Measurements from ENCODE around the gene VMP1.
A peak's percentile ranks its signal among the peaks of the same experiment; 100 is the strongest.

VMP1 gene

DNA sequence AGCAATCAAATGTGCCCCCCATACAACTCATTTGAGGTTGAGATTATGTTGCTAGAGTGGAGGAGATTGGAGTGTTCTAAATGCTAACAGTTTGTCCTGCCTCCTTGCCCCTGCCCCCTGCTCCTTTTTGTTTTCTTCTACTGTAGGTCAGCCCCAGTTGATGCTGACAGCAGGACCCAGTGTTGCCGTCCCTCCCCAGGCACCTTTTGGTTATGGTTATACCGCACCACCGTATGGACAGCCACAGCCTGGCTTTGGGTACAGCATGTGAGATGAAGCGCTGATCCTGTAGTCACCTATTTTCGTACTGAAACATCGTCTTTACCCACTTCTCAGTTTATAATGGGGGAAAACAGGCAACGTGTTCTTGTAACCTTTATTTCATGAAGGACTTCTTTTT, 13.9 kb upstream of the VMP1 start:
- Mint-ChIP-seq H3K27me3 (no peaks in the 10 kb centered on the region), H3K4me3 (no peak overlapping the region), H3K36me3 (ENCODE audit: insufficient read depth) (peaks cover 68% of the 10 kb centered on the region), H3K27ac (peak overlapping the region in 1 of 2 donors; percentile 4), H3K4me1 (ENCODE audit: low read depth in 2 of 2) (peaks cover 8 to 15% of the 10 kb centered on the region in 2 donors), H3K9me3 (no peaks in the 10 kb centered on the region)
- no peak for ATAC-seq (replicated peaks)
- DNase-seq: no peak

DNA sequence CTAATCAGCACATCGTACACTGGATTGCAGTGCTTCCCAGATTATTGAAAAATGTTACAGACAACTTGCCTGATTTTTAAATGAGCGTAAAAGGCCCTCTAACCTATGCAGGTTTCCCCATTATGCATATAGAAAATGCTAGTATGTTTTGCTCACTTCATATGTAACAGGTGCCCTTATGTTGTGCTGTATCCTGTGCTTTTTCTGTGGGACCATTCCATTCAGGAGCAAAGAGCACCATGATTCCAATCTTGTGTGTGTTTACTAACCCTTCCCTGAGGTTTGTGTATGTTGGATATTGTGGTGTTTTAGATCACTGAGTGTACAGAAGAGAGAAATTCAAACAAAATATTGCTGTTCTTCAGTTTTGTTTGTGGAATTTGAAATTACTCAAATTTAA, 13.1 kb upstream of the VMP1 start:
- H3K4me3 Mint-ChIP-seq: no peak overlapping the region
- no peak for ATAC-seq (replicated peaks)
- H3K9me3 Mint-ChIP-seq: no peaks in the 10 kb centered on the region

DNA sequence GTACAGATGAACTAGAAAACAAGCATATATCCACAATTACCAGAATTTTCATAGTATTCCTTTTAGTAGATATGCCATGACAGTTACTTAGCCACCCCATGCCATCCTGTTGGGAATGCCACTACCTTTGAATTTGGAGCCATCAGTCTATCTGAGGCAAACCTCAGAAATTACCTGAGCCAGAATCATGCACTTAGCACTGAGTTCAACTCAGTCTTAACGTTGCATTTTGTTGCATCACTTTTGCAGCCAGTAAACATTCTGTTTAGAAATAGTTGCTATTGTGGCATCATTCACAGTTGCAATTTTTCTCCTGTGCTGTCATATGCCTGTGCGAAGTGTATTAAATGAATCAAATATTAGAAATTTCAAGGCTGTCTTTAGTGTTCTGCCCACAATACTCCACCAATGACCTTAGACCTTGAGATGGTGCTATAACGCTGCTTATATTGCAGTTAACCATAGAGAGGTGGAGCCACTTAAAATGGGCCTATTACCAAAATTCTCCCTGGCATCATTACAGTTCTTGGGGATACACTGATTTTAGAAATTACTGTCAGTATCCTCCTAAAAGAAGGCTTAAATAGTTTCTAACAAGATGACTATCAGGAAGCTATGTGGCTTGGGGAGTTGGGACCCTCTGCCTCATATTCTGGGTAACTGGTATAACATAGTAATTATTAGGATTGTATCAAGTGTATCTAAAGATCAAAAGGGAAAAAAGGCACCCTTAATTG, 11.3 kb upstream of the VMP1 start:
- peaks cover 27 to 37% of the 10 kb centered on the region in 2 donors for H3K4me1 Mint-ChIP-seq (ENCODE audit: low read depth in 2 of 2)
- no peak for ATAC-seq (replicated peaks)
- H3K4me3 Mint-ChIP-seq: no peak overlapping the region
- peak overlapping the region; percentile 23 to 57 for H3K27ac Mint-ChIP-seq
- no peaks in the 10 kb centered on the region for H3K9me3 Mint-ChIP-seq
- peaks cover 54% of the 10 kb centered on the region for H3K36me3 Mint-ChIP-seq (ENCODE audit: insufficient read depth)
- no peaks in the 10 kb centered on the region for H3K27me3 Mint-ChIP-seq
- no peak for DNase-seq

More for the DNA sequence above, 13.1 kb upstream of the VMP1 start:
- Mint-ChIP-seq H3K27me3 (no peaks in the 10 kb centered on the region), H3K36me3 (ENCODE audit: insufficient read depth) (peaks cover 66% of the 10 kb centered on the region), H3K27ac (peak overlapping the region in 1 of 2 donors; percentile 4), H3K4me1 (ENCODE audit: low read depth in 2 of 2) (peaks cover 15 to 23% of the 10 kb centered on the region in 2 donors)
- no peak for DNase-seq

DNA sequence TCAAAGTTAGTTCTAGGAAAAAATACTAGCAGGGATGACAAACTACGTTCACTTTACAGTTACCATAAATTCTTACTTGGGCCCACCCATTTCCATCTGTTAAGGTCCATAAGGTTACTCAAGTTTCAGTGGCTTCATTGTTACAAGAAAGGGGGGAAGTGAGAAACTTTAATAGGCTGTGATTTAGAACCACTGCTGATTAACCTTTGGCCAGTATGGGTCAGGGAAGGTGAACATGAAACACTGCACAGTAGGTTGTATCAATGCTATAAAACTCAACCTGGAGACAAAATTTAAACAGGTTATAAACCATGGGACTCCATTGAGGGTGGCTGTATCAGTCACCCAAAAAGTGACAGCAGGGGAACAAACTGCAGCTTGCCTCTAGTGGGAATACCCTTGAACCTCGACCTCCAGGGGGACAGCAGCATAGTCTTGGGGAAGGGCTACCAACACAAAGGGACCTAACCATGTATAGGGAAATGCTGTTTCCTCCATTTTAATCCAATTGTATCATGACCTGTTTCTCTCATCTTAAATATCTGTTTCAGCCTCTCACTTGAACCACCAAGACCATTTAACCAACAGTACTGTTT, 10.7 kb upstream of the VMP1 start:
- peaks cover 47% of the 10 kb centered on the region for H3K36me3 Mint-ChIP-seq (ENCODE audit: insufficient read depth)

DNA sequence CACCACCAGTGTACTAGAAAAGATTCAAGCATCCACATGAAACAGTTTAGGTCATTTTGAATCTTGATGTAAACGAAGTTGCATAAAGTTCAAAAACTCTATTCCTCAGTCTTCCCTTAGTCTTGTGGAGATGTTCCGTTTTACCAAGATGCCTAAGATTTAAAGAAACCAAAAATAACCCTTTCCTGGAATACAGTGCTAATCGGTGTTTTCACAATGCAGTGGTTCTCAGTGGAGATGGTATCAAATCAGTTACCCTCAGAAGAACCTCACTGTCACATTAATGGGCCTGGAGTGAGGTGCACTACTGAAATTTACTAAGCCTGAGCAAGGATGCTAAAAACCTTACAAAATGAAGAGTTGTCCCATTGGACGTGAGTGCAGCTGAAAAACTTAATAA, 9.3 kb upstream of the VMP1 start:
- DNase-seq (no peak), ATAC-seq (replicated peaks) (no peak)
- H3K9me3 Mint-ChIP-seq: no peaks in the 10 kb centered on the region
- H3K27me3 Mint-ChIP-seq: no peaks in the 10 kb centered on the region
- H3K36me3 Mint-ChIP-seq (ENCODE audit: insufficient read depth): peaks cover 34% of the 10 kb centered on the region
- H3K4me3 Mint-ChIP-seq: no peak overlapping the region
- peak overlapping the region in 1 of 2 donors; percentile 69 for H3K27ac Mint-ChIP-seq
- H3K4me1 Mint-ChIP-seq (ENCODE audit: low read depth in 2 of 2): peaks cover 32 to 46% of the 10 kb centered on the region in 2 donors

More for the DNA sequence above, 10.7 kb upstream of the VMP1 start:
- Mint-ChIP-seq H3K4me3 (no peak overlapping the region), H3K9me3 (no peaks in the 10 kb centered on the region), H3K27ac (peak overlapping the region; percentile 23 to 57), H3K4me1 (ENCODE audit: low read depth in 2 of 2) (peaks cover 28 to 40% of the 10 kb centered on the region in 2 donors), H3K27me3 (no peaks in the 10 kb centered on the region)
- no peak for ATAC-seq (replicated peaks)
- DNase-seq: no peak

DNA sequence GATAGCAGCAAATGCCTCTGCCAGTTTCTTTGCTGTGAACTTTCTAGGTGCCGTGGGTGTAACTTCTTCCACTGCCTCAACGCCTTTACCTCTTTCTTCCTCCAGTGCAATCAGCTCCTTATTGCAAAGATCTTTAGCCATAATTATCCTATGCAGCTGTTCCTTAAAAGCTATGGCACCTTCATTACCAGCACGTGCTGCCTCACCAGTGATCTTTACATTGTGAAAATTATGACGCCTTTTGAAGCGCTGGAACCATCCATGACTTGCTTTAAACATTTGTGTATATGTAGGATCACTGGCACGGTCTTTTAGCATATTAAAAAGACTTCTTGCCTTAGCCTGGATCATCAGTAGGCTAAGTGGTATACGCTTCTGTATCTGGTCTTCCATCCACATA, 8.2 kb upstream of the VMP1 start:
- Mint-ChIP-seq H3K4me1 (ENCODE audit: low read depth in 2 of 2) (peaks cover 37 to 45% of the 10 kb centered on the region in 2 donors), H3K36me3 (ENCODE audit: insufficient read depth) (peaks cover 32% of the 10 kb centered on the region), H3K27ac (peak overlapping the region in 1 of 2 donors; percentile 69), H3K4me3 (no peak overlapping the region), H3K27me3 (no peaks in the 10 kb centered on the region), H3K9me3 (no peaks in the 10 kb centered on the region)
- DNase-seq (no peak), ATAC-seq (replicated peaks) (no peak)

DNA sequence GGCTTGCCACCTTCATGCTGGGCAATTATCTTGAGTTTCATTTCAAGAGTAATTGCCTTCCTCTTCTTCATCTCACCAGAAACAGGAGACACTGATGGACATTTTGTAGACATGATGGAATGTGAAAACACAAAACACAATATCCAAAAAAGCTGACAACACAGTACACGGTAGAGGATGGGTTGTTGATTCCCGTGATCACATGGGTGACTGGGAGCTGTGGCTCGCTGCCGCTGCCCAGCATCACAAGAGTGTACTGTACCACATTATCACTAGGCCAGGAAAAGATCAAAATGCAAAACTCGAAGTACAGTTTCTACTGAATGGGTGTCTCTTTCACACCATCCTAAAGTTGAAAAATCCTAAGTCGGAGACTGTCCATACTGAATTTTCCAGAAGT, 7.7 kb upstream of the VMP1 start:
- no peak for DNase-seq
- peaks cover 27% of the 10 kb centered on the region for H3K36me3 Mint-ChIP-seq (ENCODE audit: insufficient read depth)
- no peaks in the 10 kb centered on the region for H3K27me3 Mint-ChIP-seq
- H3K4me1 Mint-ChIP-seq (ENCODE audit: low read depth in 2 of 2): peaks cover 41 to 48% of the 10 kb centered on the region in 2 donors
- no peak for ATAC-seq (replicated peaks)
- peak overlapping the region; percentile 54 to 69 for H3K27ac Mint-ChIP-seq
- H3K4me3 Mint-ChIP-seq: no peak overlapping the region
- no peaks in the 10 kb centered on the region for H3K9me3 Mint-ChIP-seq

DNA sequence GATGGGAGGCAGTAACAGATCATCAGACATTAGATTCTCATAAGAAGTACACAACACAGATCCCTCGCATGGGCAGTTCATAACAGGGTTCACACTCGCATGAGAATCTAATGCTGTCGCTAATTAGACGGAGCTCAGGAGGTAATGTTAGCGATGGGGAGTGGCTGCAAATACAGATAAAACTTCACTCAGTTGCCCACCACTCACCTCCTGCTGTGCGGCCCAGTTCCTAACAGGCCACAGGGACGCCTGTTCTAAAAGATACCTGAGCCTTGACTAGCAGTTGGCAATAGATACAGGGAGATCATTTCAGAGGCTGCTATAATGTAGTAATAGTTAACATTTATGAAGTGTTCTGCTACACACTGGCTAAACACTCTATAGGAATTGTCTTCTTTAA, 5.2 kb upstream of the VMP1 start:
- Mint-ChIP-seq H3K36me3 (ENCODE audit: insufficient read depth) (peaks cover 25% of the 10 kb centered on the region), H3K9me3 (no peaks in the 10 kb centered on the region), H3K27ac (peak overlapping the region in 1 of 2 donors; percentile 57), H3K27me3 (no peaks in the 10 kb centered on the region), H3K4me1 (ENCODE audit: low read depth in 2 of 2) (peaks cover 55 to 63% of the 10 kb centered on the region in 2 donors), H3K4me3 (no peak overlapping the region)
- ATAC-seq (replicated peaks) (no peak), DNase-seq (no peak)

DNA sequence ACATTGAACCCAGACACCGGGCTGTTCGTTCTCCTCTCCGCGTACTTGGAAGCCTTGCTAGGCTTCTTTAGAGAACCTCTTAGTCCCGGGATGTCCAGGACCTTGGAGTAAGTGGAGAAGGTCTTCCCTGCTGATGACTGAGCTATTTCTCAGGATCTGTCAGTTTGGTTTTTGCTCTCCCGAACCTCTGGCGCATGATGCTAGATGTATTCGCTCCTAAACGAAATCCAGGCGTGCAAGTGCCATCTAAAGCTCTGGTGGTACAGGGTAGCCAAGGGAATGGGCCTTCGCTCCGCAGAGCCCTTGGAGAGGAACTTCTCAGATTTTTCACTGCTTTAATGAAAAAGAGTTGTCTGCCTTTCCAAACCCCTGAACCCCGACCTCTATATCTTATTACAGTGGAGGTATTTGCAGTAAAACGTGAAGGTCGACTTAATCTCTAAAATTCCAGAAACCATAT, 547 bp downstream of the VMP1 start:
- DNase-seq: no peak
- no peak for ATAC-seq (replicated peaks)
- peak overlapping the region; percentile 94 to 98 for H3K4me3 Mint-ChIP-seq
- H3K36me3 Mint-ChIP-seq (ENCODE audit: insufficient read depth): peaks cover 28% of the 10 kb centered on the region
- H3K4me1 Mint-ChIP-seq (ENCODE audit: low read depth in 2 of 2): peaks cover 44 to 56% of the 10 kb centered on the region in 2 donors
- no peaks in the 10 kb centered on the region for H3K9me3 Mint-ChIP-seq
- H3K27ac Mint-ChIP-seq: peak overlapping the region; percentile 98 to 100
- H3K27me3 Mint-ChIP-seq: no peaks in the 10 kb centered on the region

DNA sequence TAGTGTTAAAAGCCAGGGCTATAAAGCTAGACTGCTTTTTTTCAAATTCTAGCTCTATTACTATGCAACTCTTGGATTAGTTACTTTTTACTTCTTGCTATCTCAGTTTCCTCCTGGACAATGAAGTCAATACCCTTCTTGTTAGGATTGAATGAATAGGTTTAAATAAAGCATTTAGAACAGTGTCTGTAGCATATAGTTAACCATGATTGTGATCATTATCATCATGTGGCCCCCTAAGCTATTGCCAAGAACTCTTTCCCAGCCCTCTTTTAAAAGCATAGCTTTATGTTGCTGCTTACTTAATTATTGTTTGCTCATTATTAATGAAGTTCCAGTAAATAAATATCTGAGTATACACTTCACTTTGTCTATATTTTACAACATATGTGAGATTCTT, 4.5 kb downstream of the VMP1 start:
- H3K27ac Mint-ChIP-seq: no peak overlapping the region
- no peak for DNase-seq
- ATAC-seq (replicated peaks): no peak
- peaks cover 21% of the 10 kb centered on the region for H3K36me3 Mint-ChIP-seq (ENCODE audit: insufficient read depth)
- H3K27me3 Mint-ChIP-seq: no peaks in the 10 kb centered on the region
- H3K4me3 Mint-ChIP-seq: no peak overlapping the region
- peaks cover 31 to 39% of the 10 kb centered on the region in 2 donors for H3K4me1 Mint-ChIP-seq (ENCODE audit: low read depth in 2 of 2)
- H3K9me3 Mint-ChIP-seq: no peaks in the 10 kb centered on the region

DNA sequence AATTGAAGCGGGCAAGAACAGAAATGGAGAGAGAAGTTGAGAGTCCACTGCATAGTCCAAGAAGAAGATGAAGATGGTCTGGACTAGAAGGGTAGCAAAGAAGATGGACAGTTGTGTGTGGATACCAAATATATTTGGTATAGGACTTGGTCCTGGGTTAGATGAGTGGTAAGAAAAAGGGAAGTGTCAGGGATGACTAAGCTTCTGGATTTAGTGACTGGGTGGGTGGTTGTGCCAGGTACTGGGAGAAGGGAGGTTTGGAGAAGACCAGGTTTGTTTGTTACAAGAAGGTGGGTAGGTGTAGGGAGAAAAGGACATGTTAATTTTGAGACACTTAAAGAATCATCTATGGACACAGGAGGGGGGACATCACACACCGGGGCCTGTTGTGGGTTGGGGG, 5.4 kb downstream of the VMP1 start:
- H3K27me3 Mint-ChIP-seq: no peaks in the 10 kb centered on the region
- no peak for DNase-seq
- no peak overlapping the region for H3K27ac Mint-ChIP-seq
- H3K9me3 Mint-ChIP-seq: no peaks in the 10 kb centered on the region
- peaks cover 26 to 31% of the 10 kb centered on the region in 2 donors for H3K4me1 Mint-ChIP-seq (ENCODE audit: low read depth in 2 of 2)
- H3K36me3 Mint-ChIP-seq (ENCODE audit: insufficient read depth): peaks cover 14% of the 10 kb centered on the region
- ATAC-seq (replicated peaks): no peak
- H3K4me3 Mint-ChIP-seq: no peak overlapping the region

DNA sequence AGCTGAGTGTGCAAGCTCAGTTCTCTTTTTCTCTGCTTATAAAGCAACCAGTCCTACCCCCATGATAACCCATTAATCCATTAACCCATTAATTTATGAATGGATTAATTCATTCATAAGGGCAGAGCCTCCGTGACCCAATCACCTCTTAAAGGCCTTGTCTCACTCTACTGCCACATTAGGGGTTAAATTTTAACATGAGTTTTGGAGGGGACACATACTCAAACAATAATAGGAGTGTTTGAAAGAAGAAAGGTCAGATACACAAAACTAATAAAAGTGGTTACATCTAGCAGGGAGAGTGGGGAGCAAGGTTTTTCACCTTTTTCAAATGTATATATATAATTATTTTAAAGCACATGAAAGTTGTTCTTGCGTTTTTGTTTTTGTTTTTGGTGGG, 6.8 kb downstream of the VMP1 start:
- Mint-ChIP-seq H3K27me3 (no peaks in the 10 kb centered on the region), H3K27ac (no peak overlapping the region), H3K9me3 (no peaks in the 10 kb centered on the region), H3K36me3 (ENCODE audit: insufficient read depth) (peaks cover 15% of the 10 kb centered on the region), H3K4me3 (no peak overlapping the region), H3K4me1 (ENCODE audit: low read depth in 2 of 2) (peaks cover 22 to 32% of the 10 kb centered on the region in 2 donors)
- ATAC-seq (replicated peaks): no peak
- no peak for DNase-seq

DNA sequence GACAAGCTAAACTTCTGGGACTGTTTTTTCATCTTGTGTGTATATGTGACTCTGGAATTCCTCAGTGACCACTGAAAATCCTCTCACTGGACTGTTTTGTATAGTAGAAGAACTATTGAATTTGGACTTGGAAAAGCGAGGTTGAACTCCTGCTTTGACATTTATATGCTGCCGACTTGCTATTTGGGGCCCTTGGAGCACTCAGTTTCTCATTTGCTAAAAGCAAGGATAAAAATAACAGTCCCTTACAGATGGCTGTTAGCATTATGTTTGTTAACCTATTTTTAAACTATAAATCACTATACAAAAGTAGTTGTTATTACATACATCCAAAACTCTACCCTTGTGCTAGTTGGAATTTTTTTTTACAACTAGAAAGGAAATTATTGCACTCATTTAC, 9.0 kb downstream of the VMP1 start:
- H3K9me3 Mint-ChIP-seq: no peaks in the 10 kb centered on the region
- H3K27ac Mint-ChIP-seq: no peak overlapping the region
- peaks cover 19% of the 10 kb centered on the region for H3K36me3 Mint-ChIP-seq (ENCODE audit: insufficient read depth)
- ATAC-seq (replicated peaks) (no peak), DNase-seq (no peak)
- H3K4me3 Mint-ChIP-seq: no peak overlapping the region
- no peaks in the 10 kb centered on the region for H3K27me3 Mint-ChIP-seq
- peaks cover 16 to 26% of the 10 kb centered on the region in 2 donors for H3K4me1 Mint-ChIP-seq (ENCODE audit: low read depth in 2 of 2)

DNA sequence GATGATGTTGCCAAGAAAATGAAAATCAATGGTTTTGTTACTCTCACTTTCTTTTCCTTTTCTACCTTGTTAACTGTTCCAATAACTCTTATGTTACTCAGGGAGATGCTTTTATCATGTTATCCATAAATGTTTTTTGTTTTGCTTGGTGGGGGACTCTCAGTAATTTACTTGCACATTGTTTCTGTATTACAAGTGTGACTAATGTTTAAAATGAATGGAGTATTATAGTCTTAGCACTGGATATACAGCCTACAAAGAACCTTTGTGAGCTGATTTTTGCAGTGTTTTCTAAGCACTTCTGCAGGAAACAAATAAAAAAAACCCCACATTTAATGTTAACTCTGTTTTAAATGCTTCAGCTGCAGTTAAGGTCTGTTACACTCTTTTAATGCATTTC, 12.1 kb downstream of the VMP1 start:
- peaks cover 24% of the 10 kb centered on the region for H3K36me3 Mint-ChIP-seq (ENCODE audit: insufficient read depth)
- DNase-seq (no peak), ATAC-seq (replicated peaks) (no peak)
- peaks cover 21 to 43% of the 10 kb centered on the region in 2 donors for H3K4me1 Mint-ChIP-seq (ENCODE audit: low read depth in 2 of 2)
- H3K4me3 Mint-ChIP-seq: no peak overlapping the region
- H3K27ac Mint-ChIP-seq: peak overlapping the region in 1 of 2 donors; percentile 41
- H3K27me3 Mint-ChIP-seq: no peaks in the 10 kb centered on the region
- H3K9me3 Mint-ChIP-seq: no peaks in the 10 kb centered on the region

All from effector memory CD8-positive, alpha-beta T cell (primary cell).